GM19324 (cell line): ENCODE measurements around the gene ZNF423.
A peak's percentile ranks its signal among the peaks of the same experiment; 100 is the strongest.

Experiments used
- ATAC-seq: cut with Tn5 transposase; IDR thresholded peaks from one replicate; pipeline ENCODE4 v1.9.1; 2021; ENCODE audit warnings: mild to moderate bottlenecking, moderate library complexity; ENCODE audit not compliant: unreplicated experiment, low FRiP score

The ZNF423 gene

GRCh38 chr16:49617710-49618330, 238.1 kb downstream of the ZNF423 start:
- no peak for ATAC-seq

- ATAC-seq = no peak
Measured at GRCh38 chr16:49617016-49617629, 238.8 kb downstream of the ZNF423 start.

- ATAC-seq = no peak
Measured at GRCh38 chr16:49615576-49615975, 240.3 kb downstream of the ZNF423 start.

- ATAC-seq = no peak
Measured at GRCh38 chr16:49610983-49611382, 244.9 kb downstream of the ZNF423 start.

GRCh38 chr16:49608779-49609178, 247.1 kb downstream of the ZNF423 start:
- no peak for ATAC-seq

- ATAC-seq = no peak
Measured at GRCh38 chr16:49608098-49608497, 247.8 kb downstream of the ZNF423 start.

- no peak for ATAC-seq
Measured at GRCh38 chr16:49605536-49606254, 250.2 kb downstream of the ZNF423 start.

- no peak for ATAC-seq
Measured at GRCh38 chr16:49604602-49605001, 251.3 kb downstream of the ZNF423 start.

GRCh38 chr16:49603956-49604355, 252.0 kb downstream of the ZNF423 start:
- ATAC-seq = no peak

GRCh38 chr16:49602976-49603310, 253.0 kb downstream of the ZNF423 start:
- ATAC-seq = no peak

GRCh38 chr16:49602201-49602975, 253.5 kb downstream of the ZNF423 start:
- no peak for ATAC-seq

GRCh38 chr16:49601576-49601975, 254.3 kb downstream of the ZNF423 start:
- no peak for ATAC-seq

- no peak for ATAC-seq
Measured at GRCh38 chr16:49600976-49601375, 254.9 kb downstream of the ZNF423 start.

GRCh38 chr16:49600536-49600935, 255.4 kb downstream of the ZNF423 start:
- no peak for ATAC-seq

GRCh38 chr16:49599704-49600103, 256.2 kb downstream of the ZNF423 start:
- ATAC-seq = no peak

- no peak for ATAC-seq
Measured at GRCh38 chr16:49599281-49599680, 256.6 kb downstream of the ZNF423 start.

- peak; percentile 47 for ATAC-seq
Measured at GRCh38 chr16:49598383-49599170, 257.3 kb downstream of the ZNF423 start.

- no peak for ATAC-seq
Measured at GRCh38 chr16:49597796-49598195, 258.1 kb downstream of the ZNF423 start.

- ATAC-seq = no peak
Measured at GRCh38 chr16:49596648-49597291, 259.1 kb downstream of the ZNF423 start.

- no peak for ATAC-seq
Measured at GRCh38 chr16:49596068-49596467, 259.8 kb downstream of the ZNF423 start.
